Hippocampal formation (tissue), 2 donors: ENCODE data around the gene NUP188.
A peak's percentile ranks its signal among the peaks of the same experiment; 100 is the strongest.
"Not testable (repeated sequence)": the region's sequence is repeated elsewhere in the genome, so short reads cannot be mapped to it uniquely, and the experiment has no call there.

Source experiments
- DNase-seq, 2 donors: peaks; one replicate each; lab custom pipeline; 2025; lab: John Stamatoyannopoulos, UW

Gene NUP188

GRCh38 chr9:128916745-128917144 is 30.8 kb upstream of the NUP188 start:
- no peak for DNase-seq

- DNase-seq = peak; percentile 35 to 41
These were observed 30.2 kb upstream of the NUP188 start for GRCh38 chr9:128917151-128917849.

GRCh38 chr9:128918921-128919320 is 28.6 kb upstream of the NUP188 start:
- DNase-seq = no peak

DNA sequence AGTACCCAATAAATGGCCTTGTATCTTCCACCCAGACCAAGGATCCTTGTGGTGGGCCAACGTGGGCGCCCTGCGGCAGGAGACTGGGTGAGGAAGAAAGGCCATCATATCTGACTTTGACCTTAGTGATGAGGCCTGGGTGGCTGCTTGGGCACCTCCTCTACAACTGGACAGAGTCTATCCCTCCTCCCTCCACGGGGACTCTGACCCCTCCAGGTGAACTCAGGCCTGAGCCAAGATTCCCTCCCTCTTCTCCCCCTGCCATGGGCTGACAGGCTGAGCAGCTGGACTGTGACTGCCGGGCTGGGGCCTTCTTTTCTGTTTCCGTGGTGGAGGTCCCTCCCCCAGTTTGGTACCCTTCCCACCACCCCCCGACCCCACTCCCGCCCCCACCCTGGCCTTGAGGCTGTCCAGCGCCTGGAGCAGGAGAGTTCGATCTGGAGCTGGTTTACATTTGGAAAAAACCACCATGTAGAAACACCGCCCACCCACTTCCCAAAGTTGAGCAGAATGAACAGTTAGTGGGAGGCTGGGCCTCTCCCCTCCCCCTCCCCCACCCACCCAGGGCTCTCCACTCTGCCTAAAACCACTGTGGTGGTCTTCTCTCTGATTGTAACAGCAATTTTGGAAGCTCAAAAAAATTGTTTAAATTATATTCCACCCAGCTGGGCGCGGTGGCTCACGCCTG is 28.0 kb upstream of the NUP188 start:
- DNase-seq = no peak

DNA sequence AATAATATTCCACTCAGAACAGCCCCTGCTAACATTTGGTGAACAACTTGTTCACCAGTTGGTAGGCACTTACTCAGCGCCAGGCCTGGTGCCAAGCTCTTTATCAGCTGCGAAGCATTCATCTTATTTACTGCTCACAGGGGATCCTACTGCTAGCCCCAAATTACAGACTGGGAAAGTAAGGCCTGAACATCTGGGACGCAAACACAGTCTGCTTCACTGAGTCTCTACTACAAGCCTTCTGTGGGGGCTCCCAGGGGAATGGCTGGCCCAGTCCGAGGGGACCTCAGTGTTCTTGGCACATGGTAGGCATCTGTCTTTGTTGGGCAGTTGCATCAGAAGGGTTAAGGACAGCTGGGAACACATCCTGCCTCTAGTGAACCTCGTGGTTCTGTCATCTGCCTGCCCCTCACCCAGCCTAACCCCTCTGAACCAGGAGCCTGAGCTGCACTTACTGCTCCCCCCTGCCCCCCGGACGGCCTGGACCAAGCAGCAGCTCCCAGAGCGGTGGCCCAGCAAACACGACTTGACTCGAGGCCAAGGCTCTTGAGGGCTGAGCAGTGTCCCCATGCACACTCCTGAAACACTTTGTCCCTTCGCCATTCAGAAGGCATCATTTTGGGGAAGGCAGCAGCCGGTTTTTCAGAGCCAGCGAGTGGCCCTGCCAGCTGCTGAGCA is 27.0 kb upstream of the NUP188 start, which contains the start of gene PHYHD1:
Gene PHYHD1 (plus strand): TSS at position 602 of the 678 bp plus-strand sequence. CDS start 1,342 bp downstream, outside the sequence.
- peak; percentile 65 to 66 for DNase-seq

DNA sequence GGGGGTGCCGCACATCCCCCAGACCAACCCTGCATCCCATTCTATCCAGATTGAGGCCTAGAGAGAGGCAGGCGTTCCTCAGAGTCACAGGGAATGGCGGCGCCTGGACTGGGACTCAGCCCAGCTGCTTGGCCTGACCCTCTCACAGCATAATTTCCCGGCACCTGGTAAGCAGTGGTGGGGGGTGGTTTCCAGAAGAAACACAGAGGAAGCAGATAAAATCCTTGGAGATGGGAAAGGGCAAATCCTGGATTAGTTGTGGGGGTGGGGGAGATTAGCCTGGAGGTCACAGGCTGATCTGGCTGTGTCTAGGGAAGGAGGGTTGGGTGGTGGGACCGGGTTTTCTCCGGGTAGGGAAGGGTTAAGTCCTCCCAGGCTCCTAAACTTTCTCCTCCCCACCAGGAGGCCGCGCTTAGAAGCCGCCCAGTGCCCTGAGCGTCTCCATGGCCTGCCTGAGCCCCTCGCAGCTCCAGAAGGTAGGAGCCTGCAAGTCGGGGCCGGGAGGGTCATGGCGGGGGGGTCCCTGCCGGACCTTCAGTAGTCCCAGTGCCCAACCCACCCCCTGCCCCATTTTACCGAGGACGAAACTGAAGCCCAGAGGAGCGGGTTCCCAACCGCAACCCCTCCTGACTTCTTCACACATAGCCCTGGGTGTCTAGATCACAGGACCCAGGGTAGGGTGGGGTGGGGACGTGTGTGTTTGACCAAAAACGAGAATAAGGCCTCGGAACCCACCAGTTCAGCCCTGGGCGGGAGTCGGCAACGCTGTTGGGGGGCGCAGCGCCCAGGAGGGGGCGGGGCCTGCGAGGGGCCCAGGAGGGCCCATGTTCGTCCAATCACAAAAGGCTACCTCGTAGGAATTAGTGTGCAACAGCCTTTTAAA is 25.4 kb upstream of the NUP188 start:
- DNase-seq = no peak

- DNase-seq = no peak
These were observed 24.0 kb upstream of the NUP188 start for GRCh38 chr9:128923493-128923883.

DNA sequence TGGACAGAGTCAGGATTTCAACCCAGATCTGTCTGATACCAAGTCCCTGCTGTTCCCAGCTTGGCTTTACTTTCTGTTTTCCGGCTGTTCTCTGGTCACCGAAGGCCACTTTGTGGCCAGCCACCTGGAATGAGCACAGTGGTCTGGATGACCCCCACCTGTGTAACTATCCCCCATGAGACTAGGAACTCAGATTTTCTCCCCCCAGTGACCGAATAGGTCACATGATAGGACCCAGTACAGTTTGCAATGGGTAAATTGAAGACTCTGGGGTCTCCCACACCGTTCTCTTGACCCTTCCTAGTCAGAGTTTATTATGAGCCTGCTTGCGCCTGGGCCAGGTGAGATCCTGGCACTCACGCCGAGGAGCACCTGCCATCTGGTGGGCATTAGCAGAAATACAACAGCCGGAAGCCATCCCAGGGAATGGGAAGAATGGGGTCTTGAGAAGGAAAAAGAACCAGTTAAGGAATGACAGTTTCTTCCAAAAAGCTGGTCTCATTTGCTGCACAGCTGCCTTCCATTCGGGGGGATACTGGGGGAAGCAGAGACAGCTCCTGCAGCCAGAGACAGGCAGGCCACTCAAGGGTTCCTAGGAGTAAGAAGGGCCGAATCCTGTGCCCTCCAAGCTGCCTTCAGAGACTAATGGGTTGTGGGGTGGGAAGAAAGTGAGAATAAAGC is 19.6 kb upstream of the NUP188 start:
- DNase-seq = peak in 1 of 2 donors; percentile 26

- no peak for DNase-seq
These were observed 18.9 kb upstream of the NUP188 start for GRCh38 chr9:128928624-128929023.

- no peak for DNase-seq
These were observed 17.9 kb upstream of the NUP188 start for GRCh38 chr9:128929560-128929959.

DNA sequence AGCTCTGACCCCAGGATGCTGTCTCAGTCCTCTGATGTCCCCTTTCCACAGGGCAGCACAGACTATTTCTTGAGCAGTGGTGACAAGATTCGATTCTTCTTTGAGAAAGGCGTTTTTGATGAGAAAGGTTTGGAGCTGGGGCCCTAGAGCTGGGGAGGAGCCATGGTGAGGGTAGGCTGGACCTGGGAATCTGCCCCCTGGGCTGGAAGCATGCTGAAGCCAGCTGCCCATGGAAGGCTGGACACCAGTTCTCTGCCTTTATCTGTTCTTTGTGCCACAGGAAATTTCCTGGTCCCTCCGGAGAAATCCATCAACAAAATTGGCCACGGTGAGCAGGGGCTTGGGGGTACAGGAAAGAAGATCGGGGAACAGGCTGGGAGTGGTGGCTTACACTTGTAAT is 13.8 kb upstream of the NUP188 start:
- no peak for DNase-seq

GRCh38 chr9:128936171-128936865 is 11.2 kb upstream of the NUP188 start:
- no peak for DNase-seq

DNA sequence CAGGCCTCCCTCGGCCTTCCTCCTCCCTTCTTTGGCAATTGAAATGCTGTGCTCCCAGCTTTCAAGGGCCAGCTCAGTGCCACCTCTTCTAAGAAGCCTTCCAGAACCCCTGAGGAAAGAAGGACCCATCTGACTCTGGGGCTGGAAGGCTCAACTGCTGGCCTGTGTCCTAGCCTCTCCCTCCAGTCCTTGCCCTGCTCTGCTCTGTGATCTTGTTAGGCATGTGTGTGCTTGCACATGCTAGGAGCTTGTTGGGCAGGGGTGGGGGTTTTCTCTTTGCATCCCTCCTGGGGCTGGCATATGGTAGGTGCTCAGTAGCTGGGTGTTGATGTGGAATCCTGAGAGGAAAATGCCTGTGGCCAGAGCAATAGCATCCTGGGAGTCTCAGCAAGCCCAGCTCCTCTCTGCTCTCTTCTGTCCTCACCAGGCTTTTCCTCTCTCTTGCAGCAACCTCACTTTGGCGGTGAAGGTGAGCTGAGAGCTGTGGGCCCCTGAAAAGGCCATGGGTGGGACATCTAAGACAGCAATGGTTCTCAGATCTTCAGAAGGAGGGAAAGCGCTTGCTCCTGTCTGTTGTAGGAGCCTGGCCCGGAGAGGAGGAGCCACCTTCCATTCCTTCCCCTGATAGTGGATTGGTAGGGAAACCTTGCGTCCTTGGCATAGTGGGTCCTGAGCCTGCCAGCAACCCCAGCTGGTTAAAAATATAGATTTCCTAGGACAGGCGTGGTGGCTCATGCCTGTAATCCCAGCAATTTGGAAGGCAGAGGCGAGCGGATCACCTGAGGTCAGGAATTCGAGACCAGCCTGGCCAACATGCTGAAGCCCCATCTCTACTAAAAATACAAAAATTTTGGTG is 10.0 kb upstream of the NUP188 start:
- no peak for DNase-seq

- no peak for DNase-seq
These were observed 7.1 kb upstream of the NUP188 start for GRCh38 chr9:128940271-128940921.

DNA sequence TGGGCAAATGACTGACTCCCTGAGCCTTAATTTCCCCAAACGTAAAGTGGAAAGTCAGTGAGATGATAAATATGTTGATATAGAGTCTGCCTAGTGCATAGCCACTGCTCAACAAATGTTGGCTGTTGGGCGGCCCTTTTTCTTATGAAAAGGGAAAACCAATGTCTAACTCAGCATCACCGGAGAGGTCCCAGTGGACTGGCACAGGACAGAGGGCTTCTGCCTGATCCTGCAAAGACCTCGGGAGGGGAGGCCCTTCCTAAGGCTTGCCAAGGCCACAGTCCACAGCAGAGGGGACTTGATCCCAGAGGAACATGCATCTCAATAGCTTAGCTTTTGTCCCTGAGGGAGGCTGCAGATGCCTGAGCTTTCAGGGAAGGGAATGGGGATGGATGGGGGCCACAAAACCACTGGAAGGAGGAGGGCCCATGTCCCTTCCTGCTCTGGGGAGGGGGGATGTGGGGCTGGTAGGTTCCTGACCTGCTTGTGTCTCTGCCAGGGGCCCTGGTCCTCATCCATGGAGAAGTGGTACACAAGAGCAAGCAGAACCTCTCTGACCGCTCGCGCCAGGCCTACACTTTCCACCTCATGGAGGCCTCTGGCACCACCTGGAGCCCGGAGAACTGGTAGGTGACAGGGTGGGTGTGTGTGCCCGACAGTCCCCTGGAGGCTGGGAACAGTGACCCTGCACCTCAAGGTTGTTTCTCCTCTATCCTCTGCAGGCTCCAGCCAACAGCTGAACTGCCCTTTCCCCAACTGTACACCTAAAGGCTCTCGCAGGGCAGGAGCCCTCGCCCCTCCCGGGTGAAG is 6.3 kb upstream of the NUP188 start:
- DNase-seq = no peak

DNA sequence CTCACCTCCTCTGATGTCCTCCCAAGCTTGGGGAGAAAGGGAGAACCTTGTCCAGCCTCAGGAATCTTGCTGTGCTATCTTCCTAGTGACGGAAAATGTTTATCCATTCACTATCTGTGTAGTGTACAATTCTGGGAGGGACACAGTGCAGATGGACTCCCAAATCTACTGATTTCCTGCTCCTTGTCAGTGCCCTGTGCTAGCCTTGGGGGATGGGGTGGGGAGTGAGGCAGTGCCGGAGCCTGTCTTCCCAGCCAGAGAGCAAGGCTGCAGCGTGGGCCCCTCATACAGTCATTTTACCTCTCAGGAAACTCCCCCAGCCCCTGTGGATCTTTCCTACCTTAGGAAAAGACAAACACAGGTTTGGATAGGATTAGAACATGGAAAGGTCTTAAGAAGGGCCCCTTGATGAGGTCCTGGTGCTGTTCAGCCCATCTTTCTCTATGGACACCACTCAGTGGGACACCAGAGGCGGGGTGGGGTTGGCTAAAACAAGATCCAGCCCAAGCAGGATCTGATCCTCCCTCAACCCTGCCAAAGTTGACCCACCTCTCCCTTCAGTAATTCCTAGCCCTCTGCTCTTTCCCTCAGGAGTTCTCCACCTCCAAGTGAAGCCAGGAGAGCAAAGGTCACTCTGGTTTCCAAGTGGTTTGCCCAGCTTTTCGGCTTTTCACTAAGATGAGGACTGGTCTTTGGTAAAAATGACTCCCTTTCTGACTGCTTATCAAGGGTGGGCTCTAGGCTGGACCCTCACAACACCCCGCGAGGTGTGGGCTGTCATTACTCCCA is 3.5 kb upstream of the NUP188 start:
- no peak for DNase-seq

- not testable (repeated sequence) for DNase-seq
These were observed 2.5 kb upstream of the NUP188 start for GRCh38 chr9:128944966-128945365.
